HCT116 (cell line): Measurements from ENCODE around the gene IL6ST. TPM values are rescaled to one million over a fixed set of nuclear protein-coding genes. Genes with fewer than 3 reads are reported as not detected.

Experiments
- ATAC-seq: fragments of 200-7000 bp; cut with Tn5 transposase; 2 replicates; pipeline ENCODE4 v1.9.1; 2020; ENCODE audit warnings: mild to moderate bottlenecking, moderate library complexity
- BruUV-seq: library from RNA; stranded (reverse); fragments of 400-500 nt; replicated peaks from 2 replicates; lab custom pipeline; 2021; lab: Mats Ljungman, UMichigan
- CTCF ChIA-PET: fragments of 300-600 bp; sonication (Branson Sonifier 250); formaldehyde crosslinking; loops from one replicate; lab custom pipeline; 2021; ENCODE audit warnings: antibody characterized with exemption; lab: Charles Lee
- POLR2A ChIA-PET: fragments of 300-600, 350-600 bp; sonication (Branson Sonifier 250); formaldehyde crosslinking; loops from one replicate; lab custom pipeline; 2021; ENCODE audit warnings: antibody characterized with exemption; lab: Charles Lee
- RAD21 ChIA-PET, 2 experiments: fragments of 300-600 bp; sonication (Branson Sonifier 250); formaldehyde crosslinking; loops; one replicate each; lab custom pipeline; 2023; ENCODE audit warnings: low total read pairs in 2 of 2; ENCODE audit not compliant: uncharacterized antibody in 2 of 2, unreplicated experiment in 2 of 2, low non-redundant PET in 1 of 2; lab: Charles Lee
- DNase-seq: peaks from one replicate; pipeline ENCODE4 v3.0.0-alpha.2; 2010; ENCODE audit warnings: low read depth, low spot score
- H2AFZ ChIP-seq: fragments of 200-600 bp; shearing (Covaris generic), sonication (generic); 2 replicates; pipeline ENCODE4 v1.6.1; 2017; ENCODE audit warnings: low read depth, mixed run types, mixed read lengths, antibody characterized with exemption, low read length; ENCODE audit not compliant: poor library complexity, severe bottlenecking
- H3K27ac ChIP-seq: 2 replicates; pipeline ENCODE4 v1.5.1; 2012; ENCODE audit warnings: low read depth, low read length
- H3K27me3 ChIP-seq: fragments of 200-600 bp; sonication (generic); 2 replicates; pipeline ENCODE4 v1.6.1; 2016; ENCODE audit warnings: mixed run types, low read length, mixed read lengths; ENCODE audit not compliant: insufficient read depth
- H3K36me3 ChIP-seq, 2 experiments: fragments of 200-500 bp in 1 of 2; fragments of 200-600 bp in 1 of 2; sonication (Bioruptor generic) in 1 of 2; sonication (generic) in 1 of 2; 2 replicates each; pipeline versions ENCODE4 v1.5.1 to v1.6.1; 2014 to 2016; ENCODE audit warnings: low read length in 2 of 2, inconsistent platforms in 1 of 2, mixed read lengths in 1 of 2, mixed run types in 1 of 2; ENCODE audit not compliant: insufficient read depth in 2 of 2, control insufficient read depth in 1 of 2
- H3K4me1 ChIP-seq, 2 experiments: fragments of 200-600 bp in 1 of 2; sonication (generic) in 1 of 2; 2 replicates each; pipeline versions ENCODE4 v1.5.1 to v1.6.1; 2012 to 2017; ENCODE audit warnings: low read length in 2 of 2, inconsistent platforms in 1 of 2, mild to moderate bottlenecking in 1 of 2, mixed read lengths in 1 of 2, mixed run types in 1 of 2, moderate library complexity in 1 of 2; ENCODE audit not compliant: insufficient read depth in 2 of 2, control insufficient read depth in 1 of 2
- H3K4me2 ChIP-seq: fragments of 200-600 bp; sonication (generic); 2 replicates; pipeline ENCODE4 v1.6.1; 2017; ENCODE audit warnings: mixed run types, low read length, mixed read lengths
- H3K4me3 ChIP-seq, 2 experiments: fragments of 200-600 bp in 1 of 2; sonication (generic) in 1 of 2; replicated peaks in 1 of 2; 2 replicates each; pipeline ENCODE4 v1.5.1; 2011 to 2016; ENCODE audit warnings: low read length in 2 of 2, control low read depth in 1 of 2, low read depth in 1 of 2, mild to moderate bottlenecking in 1 of 2, mixed read lengths in 1 of 2, mixed run types in 1 of 2
- H3K79me2 ChIP-seq: fragments of 200-600 bp; sonication (generic); 2 replicates; pipeline ENCODE4 v1.6.1; 2017; ENCODE audit warnings: mild to moderate bottlenecking, mixed run types, low read length, moderate library complexity, mixed read lengths; ENCODE audit not compliant: insufficient read depth
- H3K9ac ChIP-seq: fragments of 200-600 bp; sonication (generic); 2 replicates; pipeline ENCODE4 v1.6.1; 2016; ENCODE audit warnings: low read length, mixed read lengths
- H3K9me2 ChIP-seq: fragments of 200-600 bp; sonication (generic), shearing (Covaris generic); 2 replicates; pipeline ENCODE4 v1.6.1; 2017; ENCODE audit warnings: mixed run types, mild to moderate bottlenecking, moderate library complexity; ENCODE audit not compliant: insufficient read depth
- H3K9me3 ChIP-seq, 2 experiments: fragments of 200-500 bp in 1 of 2; fragments of 200-600 bp in 1 of 2; sonication (Bioruptor generic) in 1 of 2; sonication (generic) in 1 of 2; 2 replicates each; pipeline ENCODE4 v1.6.1; 2014 to 2017; ENCODE audit warnings: low read length in 2 of 2, mixed read lengths in 2 of 2, inconsistent platforms in 1 of 2, low read depth in 1 of 2, mild to moderate bottlenecking in 1 of 2, mixed run types in 1 of 2, moderate library complexity in 1 of 2; ENCODE audit not compliant: control insufficient read depth in 1 of 2, insufficient read depth in 1 of 2
- H4K20me1 ChIP-seq: fragments of 200-600 bp; sonication (generic), shearing (Covaris generic); 2 replicates; pipeline ENCODE4 v1.6.1; 2017; ENCODE audit warnings: mixed run types, mild to moderate bottlenecking, moderate library complexity; ENCODE audit not compliant: insufficient read depth
- CTCF ChIP-seq, 3 experiments: fragments of 200-600 bp in 1 of 3; sonication (generic) in 1 of 3; IDR thresholded peaks in 2 of 3; conservative IDR thresholded peaks in 1 of 3; 2 replicates each; pipeline ENCODE4 v1.5.1; 2012 to 2017; ENCODE audit warnings: low read depth in 2 of 3, low read length in 2 of 3, antibody characterized with exemption in 1 of 3, borderline replicate concordance in 1 of 3, control low read depth in 1 of 3, mild to moderate bottlenecking in 1 of 3, mixed read lengths in 1 of 3, mixed run types in 1 of 3, moderate library complexity in 1 of 3; ENCODE audit not compliant: insufficient read depth in 1 of 3
- EGR1 ChIP-seq: IDR thresholded peaks from 2 replicates; pipeline ENCODE4 v1.6.1; 2012; ENCODE audit warnings: low read depth
- EZH2 ChIP-seq: fragments of 200-600 bp; sonication (generic); IDR thresholded peaks from 2 replicates; pipeline ENCODE4 v1.6.1; 2017; ENCODE audit warnings: antibody characterized with exemption, mixed run types
- EZH2phosphoT487 ChIP-seq: fragments of 200-600 bp; IDR thresholded peaks from 2 replicates; pipeline ENCODE4 v1.6.1; 2018; ENCODE audit warnings: antibody characterized with exemption, borderline replicate concordance
- JUND ChIP-seq: IDR thresholded peaks from 2 replicates; pipeline ENCODE4 v1.6.1; 2012
- MAX ChIP-seq: IDR thresholded peaks from 2 replicates; pipeline ENCODE4 v1.6.1; 2012
- POLR2A ChIP-seq: IDR thresholded peaks from 2 replicates; pipeline ENCODE4 v1.7.0; 2011; ENCODE audit warnings: borderline replicate concordance; ENCODE audit not compliant: insufficient read depth, insufficient read length; ENCODE audit errors: extremely low read depth
- POLR2AphosphoS5 ChIP-seq: IDR thresholded peaks from 2 replicates; pipeline ENCODE4 v1.6.1; 2011; ENCODE audit warnings: mild to moderate bottlenecking, low read depth, low read length, moderate library complexity
- RAD21 ChIP-seq: IDR thresholded peaks from 2 replicates; pipeline ENCODE4 v1.6.1; 2012; ENCODE audit warnings: low read depth, mild to moderate bottlenecking
- REST ChIP-seq: IDR thresholded peaks from 2 replicates; pipeline ENCODE4 v1.6.1; 2012; ENCODE audit warnings: low read depth
- SP1 ChIP-seq: IDR thresholded peaks from 2 replicates; pipeline ENCODE4 v1.6.1; 2012; ENCODE audit warnings: low read depth
- SRF ChIP-seq: IDR thresholded peaks from 2 replicates; pipeline ENCODE4 v1.6.1; 2012; ENCODE audit warnings: low read depth
- TCF7L2 ChIP-seq: IDR thresholded peaks from 2 replicates; pipeline ENCODE4 v1.7.0; 2011; ENCODE audit warnings: borderline replicate concordance, inconsistent platforms; ENCODE audit not compliant: insufficient read depth, insufficient read length; ENCODE audit errors: extremely low read depth
- YY1 ChIP-seq: IDR thresholded peaks from 2 replicates; pipeline ENCODE4 v1.6.1; 2011; ENCODE audit warnings: low read length, low read depth, moderate library complexity, mild to moderate bottlenecking; ENCODE audit not compliant: insufficient replicate concordance; ENCODE audit errors: extremely low read depth
- ZFX ChIP-seq: fragments of 450-650 bp; IDR thresholded peaks from 2 replicates; pipeline ENCODE4 v1.6.1; 2017
- intact Hi-C: fragments of 100-400 bp; cut with micrococcal nuclease; formaldehyde crosslinking; loops from 2 replicates; pipeline ENCODE4 v1.10.0; 2022
- total RNA-seq: library from RNA; stranded (reverse); gene quantifications from one replicate; pipeline ENCODE4 v1.2.1, GENCODE V29; 2021; ENCODE audit not compliant: unreplicated experiment
- TF ChIP-seq, protein P1 (sequence below): IDR thresholded peaks from 2 replicates; pipeline ENCODE4 v1.6.1; 2012

IL6ST gene
- total RNA-seq, 1 experiment from 2014 or later: 26.5 TPM

- no peak for TF ChIP-seq TCF7L2
- TF ChIP-seq EZH2: no peak
These were observed 77.8 kb downstream of the IL6ST start (continued) for GRCh38 chr5:55916986-55917385.

DNA sequence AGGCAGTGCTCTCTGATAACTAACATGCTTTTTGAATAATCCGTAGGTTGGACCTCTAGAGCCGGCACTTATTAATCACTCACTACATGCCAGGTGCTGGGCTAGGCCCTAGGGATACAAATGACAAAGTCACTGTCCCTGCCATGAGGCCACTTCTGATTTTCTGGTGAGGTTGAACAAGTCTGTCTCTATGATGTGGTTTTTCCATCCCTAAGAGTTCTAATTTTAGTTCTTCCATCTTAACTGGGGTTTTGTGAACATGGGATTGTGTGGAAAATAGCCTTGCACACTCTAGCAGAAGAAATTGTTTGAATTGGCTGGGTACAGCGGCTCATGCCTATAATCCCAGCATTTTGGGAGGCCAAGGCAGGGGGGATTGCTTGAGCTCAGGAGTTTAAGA lies 79.0 kb downstream of the IL6ST start:
- ChIA-PET CTCF (no interaction called here), POLR2A (no interaction called here), RAD21 (no interaction called here)
- H3K27me3 ChIP-seq: no peaks in the 10 kb centered on the region
- no peaks in the 10 kb centered on the region for H4K20me1 ChIP-seq
- H3K9me2 ChIP-seq: no peaks in the 10 kb centered on the region
- H3K27ac ChIP-seq: no peak overlapping the region
- no TSS peak for BruUV-seq
- intact Hi-C loops: no loop called here
- DNase-seq (no peak), ATAC-seq (no peak)
- H3K4me2 ChIP-seq: no peak overlapping the region
- H3K9ac ChIP-seq: no peak overlapping the region
- H2AFZ ChIP-seq: no peak overlapping the region
- no peaks in the 10 kb centered on the region for H3K36me3 ChIP-seq
- H3K79me2 ChIP-seq: no peaks in the 10 kb centered on the region
- 0 out of 4 replicates have a peak, but pooled peaks cover 0 to 3% of the 10 kb centered on the region in 2 experiments for H3K4me1 ChIP-seq
- TF ChIP-seq SRF (no peak), REST (no peak), YY1 (no peak), JUND (no peak), RAD21 (no peak), CTCF (IDR thresholded peaks at IDR 0.05 in 2 of 3, conservative IDR thresholded peaks at IDR 0.05 in 1 of 3; ENCODE audit: borderline replicate concordance in 1 of 3, insufficient read depth in 1 of 3, low read depth in 2 of 3, low read length in 2 of 3) (no peak), EGR1 (no peak), MAX (no peak), POLR2AphosphoS5 (no peak), SP1 (no peak), TCF7L2 (no peak), EZH2phosphoT487 (no peak), ZFX (no peak), POLR2A (no peak)
- TF ChIP-seq, protein P1, sequence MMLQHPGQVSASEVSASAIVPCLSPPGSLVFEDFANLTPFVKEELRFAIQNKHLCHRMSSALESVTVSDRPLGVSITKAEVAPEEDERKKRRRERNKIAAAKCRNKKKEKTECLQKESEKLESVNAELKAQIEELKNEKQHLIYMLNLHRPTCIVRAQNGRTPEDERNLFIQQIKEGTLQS: no peak
- no peaks in the 10 kb centered on the region for H3K9me3 ChIP-seq
- no peak overlapping the region for H3K4me3 ChIP-seq
